Activated CD4-positive, alpha-beta T cell treated with anti-CD3 and anti-CD28 coated beads for 4 hours (primary cell): ENCODE results near the gene APCDD1L.
"Not testable (repeated sequence)": the region's sequence is repeated elsewhere in the genome, so short reads cannot be mapped to it uniquely, and the experiment has no call there.

Source experiments
- DNase-seq, 2 donors: peaks; one replicate each; pipeline ENCODE4 v3.0.0-alpha.2; 2020

APCDD1L gene

GRCh38 chr20:58513580-58514285, 1.5 kb downstream of the APCDD1L start:
- no peak for DNase-seq

GRCh38 chr20:58512808-58513552, 2.2 kb downstream of the APCDD1L start:
- no peak for DNase-seq

- DNase-seq: no peak
These were observed 3.3 kb downstream of the APCDD1L start for GRCh38 chr20:58511861-58512260.

- DNase-seq: no peak
These were observed 3.8 kb downstream of the APCDD1L start for GRCh38 chr20:58511364-58511763.

- no peak for DNase-seq
These were observed 4.3 kb downstream of the APCDD1L start for GRCh38 chr20:58510921-58511320.

- no peak for DNase-seq
These were observed 6.3 kb downstream of the APCDD1L start for GRCh38 chr20:58508762-58509395.

GRCh38 chr20:58506999-58507398, 8.2 kb downstream of the APCDD1L start:
- not testable (repeated sequence) for DNase-seq

GRCh38 chr20:58504566-58504965, 10.6 kb downstream of the APCDD1L start:
- no peak for DNase-seq

GRCh38 chr20:58503668-58504067, 11.5 kb downstream of the APCDD1L start:
- no peak for DNase-seq

GRCh38 chr20:58500256-58500655, 14.9 kb downstream of the APCDD1L start:
- no peak for DNase-seq

GRCh38 chr20:58498470-58499068, 16.6 kb downstream of the APCDD1L start:
- no peak for DNase-seq

- DNase-seq: no peak
These were observed 17.3 kb downstream of the APCDD1L start for GRCh38 chr20:58497724-58498469.

- DNase-seq: no peak
These were observed 18.0 kb downstream of the APCDD1L start for GRCh38 chr20:58497076-58497641.

GRCh38 chr20:58496429-58496769, 18.8 kb downstream of the APCDD1L start:
- DNase-seq: no peak

GRCh38 chr20:58495623-58496428, 19.4 kb downstream of the APCDD1L start:
- no peak for DNase-seq

GRCh38 chr20:58494923-58495622, 20.1 kb downstream of the APCDD1L start:
- no peak for DNase-seq

GRCh38 chr20:58492795-58493524, 22.2 kb downstream of the APCDD1L start:
- no peak for DNase-seq

GRCh38 chr20:58492074-58492718, 23.0 kb downstream of the APCDD1L start:
- DNase-seq: no peak

GRCh38 chr20:58486207-58486606, 29.0 kb downstream of the APCDD1L start:
- no peak for DNase-seq

- DNase-seq: no peak
These were observed 29.8 kb downstream of the APCDD1L start for GRCh38 chr20:58485393-58485792.
